ENCODE data around the gene FEN1.

The FEN1 gene

GRCh38 chr11:61782299-61782698, 10.4 kb upstream of the FEN1 start:
- H3K36me3 ChIP-seq (ENCODE audit: control insufficient read depth, insufficient read depth, low read length) = peaks cover 28% of the 10 kb centered on the region
- H3K27ac ChIP-seq (ENCODE audit: insufficient read depth, low read length, poor library complexity, severe bottlenecking) = no peak overlapping the region
- H3K9me3 ChIP-seq (ENCODE audit: control insufficient read depth, low read length) = no peaks in the 10 kb centered on the region
- H3K4me1 ChIP-seq (ENCODE audit: control insufficient read depth, insufficient read depth, low read length, poor library complexity, severe bottlenecking) = peaks cover 7% of the 10 kb centered on the region
- no peak for DNase-seq
- no peaks in the 10 kb centered on the region for H3K27me3 ChIP-seq (replicated peaks; ENCODE audit: control insufficient read depth, insufficient read depth, low read length, poor library complexity, severe bottlenecking)
- H3K4me3 ChIP-seq (ENCODE audit: insufficient read depth, low read depth, low read length, poor library complexity, severe bottlenecking) = no peak overlapping the region

GRCh38 chr11:61782841-61783240, 9.9 kb upstream of the FEN1 start:
- Histone ChIP-seq H3K4me3 (ENCODE audit: insufficient read depth, low read depth, low read length, poor library complexity, severe bottlenecking) (no peak overlapping the region), H3K9me3 (ENCODE audit: control insufficient read depth, low read length) (no peaks in the 10 kb centered on the region), H3K27ac (ENCODE audit: insufficient read depth, low read length, poor library complexity, severe bottlenecking) (no peak overlapping the region), H3K36me3 (ENCODE audit: control insufficient read depth, insufficient read depth, low read length) (peaks cover 34% of the 10 kb centered on the region), H3K4me1 (ENCODE audit: control insufficient read depth, insufficient read depth, low read length, poor library complexity, severe bottlenecking) (peaks cover 2% of the 10 kb centered on the region), H3K27me3 (replicated peaks; ENCODE audit: control insufficient read depth, insufficient read depth, low read length, poor library complexity, severe bottlenecking) (no peaks in the 10 kb centered on the region)
- no peak for DNase-seq

DNA sequence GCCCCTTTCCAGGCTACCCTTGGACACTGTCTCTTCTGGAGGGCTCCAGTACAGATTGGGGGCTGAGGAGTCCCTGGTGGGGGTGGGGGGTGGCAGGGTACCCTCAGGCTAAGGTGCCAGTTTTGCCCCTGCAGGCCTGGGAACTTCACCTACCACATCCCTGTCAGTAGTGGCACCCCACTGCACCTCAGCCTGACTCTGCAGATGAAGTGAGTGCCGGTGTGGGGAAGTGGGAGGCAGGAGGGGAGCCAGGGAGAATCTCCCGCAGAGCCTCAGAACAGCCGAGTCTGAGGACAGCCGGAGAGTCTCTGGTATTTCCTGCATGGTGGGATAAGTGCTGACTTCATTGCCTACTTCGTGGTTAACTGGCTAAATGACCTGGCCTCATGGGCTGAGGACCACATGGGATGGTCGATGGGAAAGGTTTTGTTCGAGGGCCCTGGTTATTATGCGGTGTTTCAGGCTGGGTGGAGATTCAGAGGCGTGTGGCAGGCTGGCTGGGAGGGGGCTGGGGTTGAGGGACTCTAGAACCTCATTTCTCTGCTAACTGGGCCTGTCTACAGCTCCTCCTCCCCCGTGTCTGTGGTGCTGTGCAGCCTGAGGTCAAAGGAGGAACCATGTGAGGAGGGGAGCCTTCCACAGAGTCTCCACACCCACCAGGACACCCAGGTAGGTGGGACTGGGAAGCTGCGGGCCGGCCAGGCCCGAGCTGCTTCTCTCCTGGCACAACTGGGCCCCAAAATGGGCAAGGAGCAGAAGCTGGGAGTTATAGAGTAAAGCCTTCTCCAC, 8.8 kb upstream of the FEN1 start:
- no peaks in the 10 kb centered on the region for H3K27me3 ChIP-seq (replicated peaks; ENCODE audit: control insufficient read depth, insufficient read depth, low read length, poor library complexity, severe bottlenecking)
- no peaks in the 10 kb centered on the region for H3K9me3 ChIP-seq (ENCODE audit: control insufficient read depth, low read length)
- no peak overlapping the region for H3K27ac ChIP-seq (ENCODE audit: insufficient read depth, low read length, poor library complexity, severe bottlenecking)
- peaks cover 43% of the 10 kb centered on the region for H3K36me3 ChIP-seq (ENCODE audit: control insufficient read depth, insufficient read depth, low read length)
- H3K4me3 ChIP-seq (ENCODE audit: insufficient read depth, low read depth, low read length, poor library complexity, severe bottlenecking) = no peak overlapping the region
- DNase-seq = no peak
- H3K4me1 ChIP-seq (ENCODE audit: control insufficient read depth, insufficient read depth, low read length, poor library complexity, severe bottlenecking) = no peaks in the 10 kb centered on the region

- Histone ChIP-seq H3K4me3 (ENCODE audit: insufficient read depth, low read depth, low read length, poor library complexity, severe bottlenecking) (no peak overlapping the region), H3K9me3 (ENCODE audit: control insufficient read depth, low read length) (no peaks in the 10 kb centered on the region), H3K36me3 (ENCODE audit: control insufficient read depth, insufficient read depth, low read length) (peaks cover 47% of the 10 kb centered on the region), H3K27me3 (replicated peaks; ENCODE audit: control insufficient read depth, insufficient read depth, low read length, poor library complexity, severe bottlenecking) (no peaks in the 10 kb centered on the region), H3K4me1 (ENCODE audit: control insufficient read depth, insufficient read depth, low read length, poor library complexity, severe bottlenecking) (no peaks in the 10 kb centered on the region), H3K27ac (ENCODE audit: insufficient read depth, low read length, poor library complexity, severe bottlenecking) (no peak overlapping the region)
- no peak for DNase-seq
These were observed 8.3 kb upstream of the FEN1 start for GRCh38 chr11:61784506-61784805.

GRCh38 chr11:61785837-61786402, 6.8 kb upstream of the FEN1 start:
- peaks cover 52% of the 10 kb centered on the region for H3K36me3 ChIP-seq (ENCODE audit: control insufficient read depth, insufficient read depth, low read length)
- no peak overlapping the region for H3K27ac ChIP-seq (ENCODE audit: insufficient read depth, low read length, poor library complexity, severe bottlenecking)
- H3K27me3 ChIP-seq (replicated peaks; ENCODE audit: control insufficient read depth, insufficient read depth, low read length, poor library complexity, severe bottlenecking) = no peaks in the 10 kb centered on the region
- DNase-seq = no peak
- H3K9me3 ChIP-seq (ENCODE audit: control insufficient read depth, low read length) = no peaks in the 10 kb centered on the region
- no peaks in the 10 kb centered on the region for H3K4me1 ChIP-seq (ENCODE audit: control insufficient read depth, insufficient read depth, low read length, poor library complexity, severe bottlenecking)
- no peak overlapping the region for H3K4me3 ChIP-seq (ENCODE audit: insufficient read depth, low read depth, low read length, poor library complexity, severe bottlenecking)

GRCh38 chr11:61787928-61788491, 4.7 kb upstream of the FEN1 start:
- Histone ChIP-seq H3K4me3 (ENCODE audit: insufficient read depth, low read depth, low read length, poor library complexity, severe bottlenecking) (no peak overlapping the region), H3K27ac (ENCODE audit: insufficient read depth, low read length, poor library complexity, severe bottlenecking) (no peak overlapping the region), H3K36me3 (ENCODE audit: control insufficient read depth, insufficient read depth, low read length) (peaks cover 52% of the 10 kb centered on the region), H3K4me1 (ENCODE audit: control insufficient read depth, insufficient read depth, low read length, poor library complexity, severe bottlenecking) (peaks cover 9% of the 10 kb centered on the region), H3K27me3 (replicated peaks; ENCODE audit: control insufficient read depth, insufficient read depth, low read length, poor library complexity, severe bottlenecking) (no peaks in the 10 kb centered on the region), H3K9me3 (ENCODE audit: control insufficient read depth, low read length) (no peaks in the 10 kb centered on the region)
- no peak for DNase-seq

DNA sequence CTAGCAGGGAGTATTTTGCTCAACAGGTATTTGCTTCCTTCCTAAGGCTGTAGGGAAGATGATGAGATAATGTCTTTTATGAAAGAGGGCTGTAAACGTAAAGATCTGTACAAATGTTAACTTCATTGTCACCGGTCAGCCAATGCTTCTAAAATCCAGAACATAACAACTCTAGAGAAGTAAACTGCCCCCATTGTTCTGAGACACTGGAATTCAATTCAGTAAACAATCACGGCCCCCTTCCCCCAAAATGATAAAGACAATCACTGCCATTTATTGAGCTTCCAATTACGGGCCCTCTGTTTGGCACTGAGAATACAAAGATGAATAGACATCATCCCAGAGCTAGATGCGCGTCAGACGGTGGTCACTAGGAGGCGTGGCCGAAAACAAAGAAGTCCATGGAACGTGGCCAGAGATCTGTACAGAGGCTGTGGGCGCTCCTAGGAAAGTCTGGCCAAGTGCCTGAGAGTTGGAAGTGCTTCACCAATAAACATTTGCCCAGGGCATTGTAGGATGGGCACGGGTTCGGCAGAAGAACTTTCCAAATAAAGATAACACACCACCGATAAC, 888 bp upstream of the FEN1 start:
- H3K4me3 ChIP-seq (ENCODE audit: insufficient read depth, low read depth, low read length, poor library complexity, severe bottlenecking) = peak overlapping the region; percentile 75
- peak; percentile 10 to 38 (median 19) for DNase-seq

GRCh38 chr11:61793083-61793828, 545 bp downstream of the FEN1 start:
- H3K36me3 ChIP-seq (ENCODE audit: control insufficient read depth, insufficient read depth, low read length) = peaks cover 14% of the 10 kb centered on the region
- no peaks in the 10 kb centered on the region for H3K9me3 ChIP-seq (ENCODE audit: control insufficient read depth, low read length)
- peak overlapping the region; percentile 93 for H3K27ac ChIP-seq (ENCODE audit: insufficient read depth, low read length, poor library complexity, severe bottlenecking)
- H3K4me1 ChIP-seq (ENCODE audit: control insufficient read depth, insufficient read depth, low read length, poor library complexity, severe bottlenecking) = peaks cover 17% of the 10 kb centered on the region
- DNase-seq = no peak
- no peaks in the 10 kb centered on the region for H3K27me3 ChIP-seq (replicated peaks; ENCODE audit: control insufficient read depth, insufficient read depth, low read length, poor library complexity, severe bottlenecking)
- peak overlapping the region; percentile 75 for H3K4me3 ChIP-seq (ENCODE audit: insufficient read depth, low read depth, low read length, poor library complexity, severe bottlenecking)

More for the DNA sequence above, 888 bp upstream of the FEN1 start:
- H3K27ac ChIP-seq (ENCODE audit: insufficient read depth, low read length, poor library complexity, severe bottlenecking) = peak overlapping the region; percentile 93
- H3K27me3 ChIP-seq (replicated peaks; ENCODE audit: control insufficient read depth, insufficient read depth, low read length, poor library complexity, severe bottlenecking) = no peaks in the 10 kb centered on the region
- peaks cover 17% of the 10 kb centered on the region for H3K4me1 ChIP-seq (ENCODE audit: control insufficient read depth, insufficient read depth, low read length, poor library complexity, severe bottlenecking)
- no peaks in the 10 kb centered on the region for H3K9me3 ChIP-seq (ENCODE audit: control insufficient read depth, low read length)
- H3K36me3 ChIP-seq (ENCODE audit: control insufficient read depth, insufficient read depth, low read length) = peaks cover 28% of the 10 kb centered on the region

DNA sequence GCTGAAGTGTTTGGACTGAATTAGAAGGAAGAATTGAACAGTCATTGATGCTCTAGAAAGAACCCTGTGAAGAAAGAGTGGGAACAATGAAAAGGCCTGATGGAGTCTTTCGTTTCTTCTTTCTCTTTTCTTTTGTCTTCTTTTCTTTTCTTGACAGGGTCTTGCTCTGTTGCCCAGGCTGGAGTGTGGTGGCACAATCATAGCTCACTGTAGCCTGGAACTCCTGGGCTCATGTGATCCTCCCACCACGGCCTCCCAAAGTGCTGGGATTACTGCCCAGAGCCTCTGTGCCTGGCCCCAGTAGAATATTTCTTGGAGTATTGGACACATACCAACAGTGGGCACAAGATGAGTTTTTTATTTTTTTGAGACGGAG, 1.1 kb downstream of the FEN1 start:
- DNase-seq = no peak
- H3K27ac ChIP-seq (ENCODE audit: insufficient read depth, low read length, poor library complexity, severe bottlenecking) = no peak overlapping the region
- peaks cover 17% of the 10 kb centered on the region for H3K4me1 ChIP-seq (ENCODE audit: control insufficient read depth, insufficient read depth, low read length, poor library complexity, severe bottlenecking)
- no peaks in the 10 kb centered on the region for H3K27me3 ChIP-seq (replicated peaks; ENCODE audit: control insufficient read depth, insufficient read depth, low read length, poor library complexity, severe bottlenecking)
- H3K36me3 ChIP-seq (ENCODE audit: control insufficient read depth, insufficient read depth, low read length) = peaks cover 10% of the 10 kb centered on the region
- no peak overlapping the region for H3K4me3 ChIP-seq (ENCODE audit: insufficient read depth, low read depth, low read length, poor library complexity, severe bottlenecking)
- no peaks in the 10 kb centered on the region for H3K9me3 ChIP-seq (ENCODE audit: control insufficient read depth, low read length)

Data from effector memory CD4-positive, alpha-beta T cell (primary cell).